CD4-positive, alpha-beta memory T cell (primary cell): ENCODE data around the gene DYNC2H1. TPM values are rescaled to one million over a fixed set of nuclear protein-coding genes. Genes with fewer than 3 reads are reported as not detected.
A peak's percentile ranks its signal among the peaks of the same experiment; 100 is the strongest.

Source experiments
- CTCF ChIA-PET: fragments of 350-600 bp; sonication (Branson Sonifier 250); formaldehyde crosslinking; loops from one replicate; lab custom pipeline; 2021; ENCODE audit warnings: inconsistent platforms; ENCODE audit not compliant: partially characterized antibody; lab: Charles Lee
- POLR2A ChIA-PET: fragments of 350-600 bp; sonication (Branson Sonifier 250); formaldehyde crosslinking; loops from one replicate; lab custom pipeline; 2021; ENCODE audit not compliant: partially characterized antibody; lab: Charles Lee
- DNase-seq, 5 donors: peaks; one replicate each; pipeline versions ENCODE4 v3.0.0 to v3.0.0-alpha.2; 2020 to 2022; ENCODE audit warnings: mixed read lengths in 1 of 5
- H3K27ac ChIP-seq: one replicate; pipeline ENCODE4 v1.7.0; 2013; ENCODE audit warnings: low read depth, low read length
- H3K27me3 ChIP-seq: 2 replicates; pipeline ENCODE4 v1.7.0; 2013; ENCODE audit warnings: mild to moderate bottlenecking, low read length, moderate library complexity; ENCODE audit not compliant: insufficient read depth
- H3K36me3 ChIP-seq: 2 replicates; pipeline ENCODE4 v1.7.0; 2013; ENCODE audit warnings: mild to moderate bottlenecking, low read length, moderate library complexity; ENCODE audit not compliant: insufficient read depth
- H3K4me1 ChIP-seq: 2 replicates; pipeline ENCODE4 v1.7.0; 2013; ENCODE audit warnings: mild to moderate bottlenecking, low read length, moderate library complexity; ENCODE audit not compliant: insufficient read depth
- H3K4me3 ChIP-seq, 2 donors: one replicate each; pipeline ENCODE4 v1.7.0; 2013; ENCODE audit warnings: low read length in 2 of 2, mild to moderate bottlenecking in 1 of 2
- H3K9me3 ChIP-seq, 2 donors: one replicate each; pipeline ENCODE4 v1.7.0; 2013; ENCODE audit warnings: low read length in 2 of 2, control low read depth in 1 of 2; ENCODE audit not compliant: control insufficient read depth in 1 of 2
- H3K27ac Mint-ChIP-seq, 7 donors: one replicate each; pipeline ENCODE4 v1.8.0; 2020 to 2021; ENCODE audit warnings: mixed read lengths in 7 of 7, mild to moderate bottlenecking in 6 of 7, inconsistent platforms in 3 of 7, moderate library complexity in 3 of 7
- H3K27me3 Mint-ChIP-seq, 2 donors: one replicate each; pipeline ENCODE4 v1.8.0; 2020 to 2021; ENCODE audit warnings: mixed read lengths in 2 of 2
- H3K36me3 Mint-ChIP-seq, 2 donors: one replicate each; pipeline ENCODE4 v1.8.0; 2020 to 2021; ENCODE audit warnings: mixed read lengths in 2 of 2, inconsistent platforms in 1 of 2, mild to moderate bottlenecking in 1 of 2
- H3K4me1 Mint-ChIP-seq, 4 donors: one replicate each; pipeline ENCODE4 v1.8.0; 2020 to 2021; ENCODE audit warnings: mixed read lengths in 4 of 4, mild to moderate bottlenecking in 1 of 4
- H3K4me3 Mint-ChIP-seq, 8 donors: one replicate each; pipeline ENCODE4 v1.8.0; 2020 to 2021; ENCODE audit warnings: mixed read lengths in 8 of 8, mild to moderate bottlenecking in 7 of 8, moderate library complexity in 6 of 8, inconsistent platforms in 3 of 8
- H3K9me3 Mint-ChIP-seq, 8 donors: one replicate each; pipeline ENCODE4 v1.8.0; 2020 to 2021; ENCODE audit warnings: mixed read lengths in 8 of 8, mild to moderate bottlenecking in 5 of 8, inconsistent platforms in 3 of 8, moderate library complexity in 1 of 8
- intact Hi-C: fragments of 100-400 bp; cut with micrococcal nuclease; formaldehyde crosslinking; loops from one replicate; pipeline ENCODE4 v1.15.1; 2023
- polyA plus RNA-seq, 2 donors: library from polyadenylated mRNA; unstranded; fragments of 300-500 nt; fragmentation: Illumina TruSeq; gene quantifications; one replicate each; pipeline ENCODE4 v1.2.3, GENCODE V29; 2021
- total RNA-seq, 2 experiments: library from RNA; stranded (reverse); gene quantifications; one replicate each; pipeline ENCODE4 v1.2.3, GENCODE V29; 2021

DYNC2H1 gene
- total and polyA plus RNA-seq, 4 experiments from 2014 or later = 0.58 to 4.2 (median 2.5) TPM

DNA sequence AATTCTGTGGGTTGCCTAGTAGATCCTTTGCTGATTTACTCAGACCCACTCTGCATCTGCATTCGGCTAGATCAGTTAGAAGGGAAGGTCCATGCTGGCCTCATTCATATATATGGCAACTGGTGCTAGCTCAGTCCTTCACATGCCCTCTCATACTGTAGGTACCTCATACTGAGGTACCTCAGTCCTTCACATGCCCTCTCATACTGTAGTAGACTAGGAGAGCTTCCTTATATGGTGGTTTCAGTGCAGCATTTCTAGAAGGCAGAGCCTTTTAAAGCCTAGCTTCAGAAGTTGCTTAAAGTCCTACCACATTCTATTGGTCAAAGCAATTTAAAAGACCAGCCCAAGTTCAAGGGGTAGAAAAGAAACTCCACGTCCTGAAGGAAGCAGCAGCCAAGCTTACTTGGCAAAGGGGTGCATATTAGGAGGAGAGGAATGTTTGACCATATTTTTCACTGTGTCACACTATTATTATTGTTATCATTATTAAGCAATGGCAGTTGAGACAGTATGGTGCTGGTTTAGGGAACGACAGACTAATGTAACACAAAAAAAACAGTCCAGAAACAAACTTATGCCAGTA lies 356.4 kb downstream of the DYNC2H1 start:
- Mint-ChIP-seq H3K27me3 (no peaks in the 10 kb centered on the region), H3K9me3 (no peaks in the 10 kb centered on the region), H3K4me3 (no peak overlapping the region), H3K27ac (no peak overlapping the region), H3K36me3 (no peaks in the 10 kb centered on the region), H3K4me1 (no peaks in the 10 kb centered on the region)
- Histone ChIP-seq H3K27me3 (no peaks in the 10 kb centered on the region), H3K36me3 (no peaks in the 10 kb centered on the region), H3K9me3 (no peaks in the 10 kb centered on the region), H3K4me1 (no peaks in the 10 kb centered on the region), H3K27ac (no peak overlapping the region), H3K4me3 (no peak overlapping the region)
- ChIA-PET POLR2A (no interaction called here), CTCF (no interaction called here)
- no peak for DNase-seq
- intact Hi-C loops = no loop called here

DNA sequence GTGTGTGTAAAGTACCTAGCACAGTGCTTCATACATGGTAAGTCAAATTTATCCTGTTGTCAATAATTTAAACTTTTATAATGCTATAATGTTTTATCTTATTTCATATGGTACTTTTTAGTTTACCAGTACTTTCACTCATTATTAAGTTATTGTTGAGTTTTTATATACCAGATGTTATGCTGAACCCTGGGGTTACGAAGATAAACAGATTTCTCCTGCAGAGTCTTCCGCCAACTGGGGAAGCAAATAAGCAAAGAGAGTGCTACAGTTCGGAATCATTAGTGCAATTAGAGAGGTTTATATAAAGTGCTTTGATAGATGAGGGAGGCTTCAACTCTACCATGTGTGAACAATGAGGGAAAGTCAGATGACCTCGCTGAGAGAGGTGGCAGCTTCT lies 362.3 kb downstream of the DYNC2H1 start:
- peaks cover 0 to 1% of the 10 kb centered on the region in 2 donors for H3K27me3 Mint-ChIP-seq
- DNase-seq = no peak
- Histone ChIP-seq H3K27me3 (no peaks in the 10 kb centered on the region), H3K4me1 (no peaks in the 10 kb centered on the region), H3K4me3 (no peak overlapping the region), H3K36me3 (no peaks in the 10 kb centered on the region), H3K27ac (no peak overlapping the region), H3K9me3 (no peaks in the 10 kb centered on the region)
- H3K4me3 Mint-ChIP-seq = no peak overlapping the region
- no peaks in the 10 kb centered on the region for H3K9me3 Mint-ChIP-seq
- H3K27ac Mint-ChIP-seq = peak overlapping the region in 1 of 7 donors; percentile 53
- intact Hi-C loops = no loop called here
- H3K36me3 Mint-ChIP-seq = no peaks in the 10 kb centered on the region
- H3K4me1 Mint-ChIP-seq = no peaks in the 10 kb centered on the region
- CTCF ChIA-PET = no interaction called here
- POLR2A ChIA-PET = no interaction called here

DNA sequence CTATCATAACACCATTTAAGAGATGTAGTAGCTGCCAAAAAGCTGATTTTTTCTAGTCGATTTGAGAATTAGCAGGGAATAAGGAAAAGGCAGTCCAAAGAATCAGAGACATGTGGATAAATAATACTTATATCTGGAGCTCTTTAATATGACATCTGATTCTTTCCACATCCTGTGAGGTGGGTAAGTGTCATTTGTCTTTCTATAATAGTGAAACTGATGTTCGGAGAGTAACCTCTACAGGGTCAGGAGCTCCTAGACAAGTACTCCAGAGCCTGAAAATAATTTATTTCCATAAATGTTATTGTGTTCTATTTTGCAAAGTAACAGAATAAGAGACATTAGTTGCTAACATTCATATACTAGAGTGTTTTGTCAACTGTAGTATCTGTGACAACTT lies 367.6 kb downstream of the DYNC2H1 start:
- intact Hi-C loops = no loop called here
- H3K27ac Mint-ChIP-seq = no peak overlapping the region
- peaks cover 0 to 1% of the 10 kb centered on the region in 2 donors for H3K27me3 Mint-ChIP-seq
- Histone ChIP-seq H3K27ac (no peak overlapping the region), H3K27me3 (no peaks in the 10 kb centered on the region), H3K36me3 (no peaks in the 10 kb centered on the region), H3K4me3 (no peak overlapping the region), H3K9me3 (no peaks in the 10 kb centered on the region), H3K4me1 (no peaks in the 10 kb centered on the region)
- H3K4me3 Mint-ChIP-seq = no peak overlapping the region
- CTCF ChIA-PET = no interaction called here
- no peaks in the 10 kb centered on the region for H3K4me1 Mint-ChIP-seq
- no peak for DNase-seq
- POLR2A ChIA-PET = no interaction called here
- no peaks in the 10 kb centered on the region for H3K9me3 Mint-ChIP-seq
- no peaks in the 10 kb centered on the region for H3K36me3 Mint-ChIP-seq

DNA sequence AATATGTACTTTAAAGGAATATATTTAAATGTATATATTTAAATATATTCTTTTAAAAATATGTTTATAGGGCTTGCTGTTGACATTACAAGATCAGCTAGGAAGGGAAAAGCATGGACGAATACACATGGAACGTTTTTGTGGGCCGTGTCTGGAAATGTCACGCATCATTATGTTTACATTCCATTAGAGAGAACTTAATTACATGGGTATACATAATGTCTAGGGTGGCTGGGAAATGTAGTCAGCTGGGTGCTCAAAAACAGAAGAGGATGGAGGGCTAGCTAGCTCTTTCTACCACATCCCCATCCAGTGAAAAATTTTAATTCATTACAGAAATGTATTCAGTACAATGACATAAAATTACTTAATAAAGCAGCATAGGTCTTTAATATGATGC lies 371.2 kb downstream of the DYNC2H1 start:
- Mint-ChIP-seq H3K27me3 (no peaks in the 10 kb centered on the region), H3K27ac (no peak overlapping the region), H3K4me3 (no peak overlapping the region), H3K9me3 (no peaks in the 10 kb centered on the region), H3K36me3 (no peaks in the 10 kb centered on the region), H3K4me1 (no peaks in the 10 kb centered on the region)
- Histone ChIP-seq H3K36me3 (no peaks in the 10 kb centered on the region), H3K27ac (no peak overlapping the region), H3K4me1 (no peaks in the 10 kb centered on the region), H3K27me3 (no peaks in the 10 kb centered on the region), H3K4me3 (no peak overlapping the region), H3K9me3 (no peaks in the 10 kb centered on the region)
- CTCF ChIA-PET = interaction anchor here (2.3 kb wide), 1 partner anchor 10 kb away, joined by 4 read pairs; no protein-coding TSS in a partner anchor
- intact Hi-C loops = no loop called here
- no peak for DNase-seq
- POLR2A ChIA-PET = no interaction called here

DNA sequence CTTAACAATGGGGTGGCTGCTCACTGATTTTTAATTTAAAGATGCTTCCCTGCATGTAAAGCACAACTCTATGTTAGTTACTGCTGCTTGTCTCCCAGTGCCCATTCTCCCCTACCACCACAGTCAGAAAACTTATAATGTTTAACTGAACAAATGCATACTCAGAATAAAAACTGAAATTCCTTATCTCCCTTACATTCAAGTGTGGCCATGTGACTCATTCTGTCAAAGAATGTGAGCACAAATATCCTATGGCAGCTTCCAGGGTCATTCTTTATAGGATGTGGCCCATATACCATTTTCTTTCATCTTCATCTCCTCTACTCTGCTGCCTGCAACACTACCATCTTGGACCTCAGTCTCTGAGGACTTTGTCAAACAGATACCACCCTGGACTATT lies 374.8 kb downstream of the DYNC2H1 start:
- no peaks in the 10 kb centered on the region for H3K4me1 Mint-ChIP-seq
- no peaks in the 10 kb centered on the region for H3K36me3 Mint-ChIP-seq
- Histone ChIP-seq H3K36me3 (no peaks in the 10 kb centered on the region), H3K9me3 (no peaks in the 10 kb centered on the region), H3K4me3 (no peak overlapping the region), H3K4me1 (no peaks in the 10 kb centered on the region), H3K27me3 (no peaks in the 10 kb centered on the region), H3K27ac (no peak overlapping the region)
- ChIA-PET POLR2A (no interaction called here), CTCF (no interaction called here)
- H3K27me3 Mint-ChIP-seq = no peaks in the 10 kb centered on the region
- DNase-seq = no peak
- no peaks in the 10 kb centered on the region for H3K9me3 Mint-ChIP-seq
- H3K27ac Mint-ChIP-seq = no peak overlapping the region
- no peak overlapping the region for H3K4me3 Mint-ChIP-seq
- intact Hi-C loops = no loop called here

DNA sequence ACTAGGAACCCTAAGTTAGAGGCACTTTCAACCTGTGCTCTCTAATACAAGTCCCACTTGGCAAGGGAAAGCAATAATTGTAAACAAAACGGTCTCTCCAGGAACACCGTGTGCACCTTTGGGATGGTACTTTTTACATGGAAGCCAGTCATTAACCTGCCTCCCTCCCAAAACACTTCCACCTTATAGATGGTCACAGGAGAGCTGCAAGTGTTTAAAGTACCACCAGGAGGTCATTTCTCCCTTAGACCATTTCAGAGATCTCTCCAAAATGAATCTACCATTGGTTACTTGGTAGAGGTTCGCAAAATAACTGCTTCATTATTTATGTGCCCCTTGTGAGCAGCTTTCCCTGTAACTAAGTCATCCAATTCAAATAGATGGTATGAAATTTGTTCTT lies 375.3 kb downstream of the DYNC2H1 start:
- POLR2A ChIA-PET = no interaction called here

DNA sequence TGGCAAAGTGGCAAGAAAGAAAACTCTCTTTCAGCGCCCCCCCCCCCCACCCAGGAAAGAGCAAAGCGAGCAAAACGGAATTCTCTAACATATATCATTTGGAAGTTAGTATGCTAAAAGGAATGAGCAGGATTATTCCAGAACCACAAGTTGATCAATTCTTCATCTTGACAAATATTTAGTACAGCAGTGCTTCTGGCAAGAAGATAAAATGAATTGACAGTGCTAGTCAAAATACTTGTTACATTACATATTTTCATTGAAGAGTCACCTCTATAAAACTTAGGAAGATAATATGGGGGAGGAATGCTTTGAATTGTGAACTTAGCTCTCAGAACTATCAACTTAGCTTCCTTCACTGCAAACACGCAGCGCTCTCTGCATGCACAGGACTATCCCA lies 377.4 kb downstream of the DYNC2H1 start:
- Histone ChIP-seq H3K9me3 (no peaks in the 10 kb centered on the region), H3K4me1 (no peaks in the 10 kb centered on the region), H3K27me3 (no peaks in the 10 kb centered on the region), H3K27ac (no peak overlapping the region), H3K4me3 (no peak overlapping the region), H3K36me3 (no peaks in the 10 kb centered on the region)
- Mint-ChIP-seq H3K36me3 (no peaks in the 10 kb centered on the region), H3K27ac (no peak overlapping the region), H3K9me3 (no peaks in the 10 kb centered on the region), H3K4me1 (no peaks in the 10 kb centered on the region), H3K4me3 (no peak overlapping the region), H3K27me3 (no peaks in the 10 kb centered on the region)
- no peak for DNase-seq
- CTCF ChIA-PET = interaction anchor here (1.4 kb wide), 1 partner anchor 45 kb away, joined by 3 read pairs; no protein-coding TSS in a partner anchor
- POLR2A ChIA-PET = no interaction called here
- intact Hi-C loops = no loop called here

More for the DNA sequence above, 375.3 kb downstream of the DYNC2H1 start:
- no peak overlapping the region for H3K4me3 ChIP-seq
- H3K36me3 ChIP-seq = no peaks in the 10 kb centered on the region
- H3K27ac ChIP-seq = no peak overlapping the region
- H3K27me3 Mint-ChIP-seq = no peaks in the 10 kb centered on the region
- H3K4me1 Mint-ChIP-seq = no peaks in the 10 kb centered on the region
- intact Hi-C loops = no loop called here
- H3K9me3 Mint-ChIP-seq = no peaks in the 10 kb centered on the region
- H3K4me3 Mint-ChIP-seq = no peak overlapping the region
- H3K36me3 Mint-ChIP-seq = no peaks in the 10 kb centered on the region
- CTCF ChIA-PET = no interaction called here
- H3K4me1 ChIP-seq = no peaks in the 10 kb centered on the region
- no peak for DNase-seq
- no peaks in the 10 kb centered on the region for H3K9me3 ChIP-seq
- no peak overlapping the region for H3K27ac Mint-ChIP-seq
- no peaks in the 10 kb centered on the region for H3K27me3 ChIP-seq
